GM21367 (cell line): Measurements from ENCODE around the gene FXYD2.

Experiments used
- ATAC-seq: cut with Tn5 transposase; IDR thresholded peaks from one replicate; pipeline ENCODE4 v1.9.1; 2021; ENCODE audit not compliant: unreplicated experiment

Gene FXYD2

GRCh38 chr11:117805045-117805444 lies 19.5 kb downstream of the FXYD2 start:
- no peak for ATAC-seq

GRCh38 chr11:117803896-117804295 lies 20.6 kb downstream of the FXYD2 start:
- no peak for ATAC-seq

- no peak for ATAC-seq
These were observed 24.9 kb downstream of the FXYD2 start for GRCh38 chr11:117799634-117800033.

- ATAC-seq: no peak
These were observed 27.5 kb downstream of the FXYD2 start, which contains the start of gene DSCAML1 for GRCh38 chr11:117796872-117797529. DSCAML1 (minus strand) TSS chr11:117797216; CDS start chr11:117797079, 137 bp downstream.

- no peak for ATAC-seq
These were observed 28.1 kb downstream of the FXYD2 start for GRCh38 chr11:117796456-117796871.

GRCh38 chr11:117795638-117796455 lies 28.7 kb downstream of the FXYD2 start:
- no peak for ATAC-seq

GRCh38 chr11:117794772-117795629 lies 29.5 kb downstream of the FXYD2 start:
- no peak for ATAC-seq

GRCh38 chr11:117794135-117794534 lies 30.4 kb downstream of the FXYD2 start:
- ATAC-seq: no peak

GRCh38 chr11:117793583-117793982 lies 31.0 kb downstream of the FXYD2 start:
- ATAC-seq: no peak

- ATAC-seq: no peak
These were observed 31.6 kb downstream of the FXYD2 start for GRCh38 chr11:117792992-117793391.

GRCh38 chr11:117792241-117792640 lies 32.3 kb downstream of the FXYD2 start:
- no peak for ATAC-seq

- ATAC-seq: no peak
These were observed 34.3 kb downstream of the FXYD2 start for GRCh38 chr11:117790279-117790678.

- no peak for ATAC-seq
These were observed 35.3 kb downstream of the FXYD2 start for GRCh38 chr11:117789241-117789640.

GRCh38 chr11:117786135-117786870 lies 38.2 kb downstream of the FXYD2 start:
- ATAC-seq: no peak

GRCh38 chr11:117782101-117782500 lies 42.4 kb downstream of the FXYD2 start:
- no peak for ATAC-seq

GRCh38 chr11:117781627-117782026 lies 42.9 kb downstream of the FXYD2 start:
- no peak for ATAC-seq

- no peak for ATAC-seq
These were observed 44.1 kb downstream of the FXYD2 start for GRCh38 chr11:117780456-117780855.

- ATAC-seq: no peak
These were observed 50.0 kb downstream of the FXYD2 start for GRCh38 chr11:117774553-117774952.

GRCh38 chr11:117772360-117772759 lies 52.2 kb downstream of the FXYD2 start:
- no peak for ATAC-seq

GRCh38 chr11:117771841-117772240 lies 52.7 kb downstream of the FXYD2 start:
- ATAC-seq: no peak

GRCh38 chr11:117771197-117771596 lies 53.3 kb downstream of the FXYD2 start:
- no peak for ATAC-seq
